Stimulated activated CD8-positive, alpha-beta memory T cell treated with anti-CD3 and anti-CD28 coated beads, Interleukin-7, amount 100 ng/mL, for 4 hours (primary cell): ENCODE results near the gene ZC3H13.

Experiments
- DNase-seq, 2 donors: peaks; one replicate each; pipeline ENCODE4 v3.0.0-alpha.2; 2020; ENCODE audit warnings: low read depth in 2 of 2

ZC3H13 gene

GRCh38 chr13:46052319-46053161, at the start of gene ZC3H13:
ZC3H13 (minus strand) TSS chr13:46052746; CDS start chr13:46045507, 7,239 bp downstream.
- peak; percentile 88 to 89 for DNase-seq

GRCh38 chr13:46102255-46102605, 49.7 kb upstream of the ZC3H13 start:
- no peak for DNase-seq

- no peak for DNase-seq
Observed at GRCh38 chr13:46101484-46102254, 49.1 kb upstream of the ZC3H13 start.

GRCh38 chr13:46101002-46101401, 48.5 kb upstream of the ZC3H13 start:
- no peak for DNase-seq

- DNase-seq = no peak
Observed at GRCh38 chr13:46100191-46100815, 47.8 kb upstream of the ZC3H13 start.

DNA sequence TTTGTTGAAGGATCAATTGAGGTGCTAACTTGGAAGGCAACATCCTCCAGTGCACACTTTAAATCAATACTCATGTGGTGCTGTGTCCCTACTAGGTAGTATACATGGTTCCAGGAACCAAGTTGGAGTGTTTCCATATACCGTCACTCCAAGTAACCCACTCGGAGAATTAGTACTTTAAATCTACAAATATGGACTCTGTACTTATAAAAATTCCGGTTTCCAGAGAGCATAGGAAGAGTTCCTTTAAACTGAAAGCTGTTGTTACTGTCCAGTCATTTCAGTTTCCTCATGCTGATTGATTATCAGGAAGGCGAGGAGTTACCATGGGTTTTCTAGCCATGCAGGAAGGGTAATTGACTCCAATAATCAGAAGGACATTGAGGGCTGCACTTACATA, 45.1 kb upstream of the ZC3H13 start:
- no peak for DNase-seq

GRCh38 chr13:46097015-46097414, 44.5 kb upstream of the ZC3H13 start:
- no peak for DNase-seq

- no peak for DNase-seq
Observed at GRCh38 chr13:46094478-46094877, 41.9 kb upstream of the ZC3H13 start.

DNA sequence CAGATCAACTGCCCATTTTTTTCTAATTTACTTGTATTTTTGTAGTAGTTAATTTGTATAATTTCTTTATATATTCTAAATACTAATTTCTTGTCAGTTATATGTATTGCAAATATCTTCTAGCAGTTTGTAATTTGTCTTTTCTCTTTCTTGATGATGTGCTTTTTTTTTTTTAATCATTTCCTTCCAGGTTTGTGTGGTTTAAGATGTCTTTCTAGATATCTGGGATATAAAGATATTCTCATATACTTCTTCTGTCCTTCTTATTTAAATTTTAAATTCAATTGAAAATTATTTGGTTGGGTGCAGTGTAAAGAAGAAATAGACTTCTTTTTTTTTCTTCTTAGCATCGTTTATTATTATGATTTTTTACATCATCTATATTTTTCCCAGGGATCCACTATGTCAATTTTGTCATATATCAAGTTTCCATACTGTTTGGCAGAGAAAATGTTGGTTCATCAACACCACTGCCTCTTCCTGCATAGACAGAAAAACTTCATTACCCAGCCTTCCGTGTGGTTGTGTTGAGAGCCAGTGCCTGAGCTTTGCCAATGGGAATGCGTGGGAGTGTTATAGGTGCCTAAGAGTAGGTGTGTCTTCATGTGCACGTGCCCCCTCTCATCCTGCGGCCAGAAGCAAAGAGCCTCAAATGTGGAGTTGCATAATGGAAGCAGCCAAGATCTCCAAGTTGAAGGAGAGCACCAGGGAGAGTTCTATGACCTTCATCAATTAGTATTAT, 36.4 kb upstream of the ZC3H13 start:
- DNase-seq = no peak

GRCh38 chr13:46087481-46087880, 34.9 kb upstream of the ZC3H13 start:
- DNase-seq = no peak

DNA sequence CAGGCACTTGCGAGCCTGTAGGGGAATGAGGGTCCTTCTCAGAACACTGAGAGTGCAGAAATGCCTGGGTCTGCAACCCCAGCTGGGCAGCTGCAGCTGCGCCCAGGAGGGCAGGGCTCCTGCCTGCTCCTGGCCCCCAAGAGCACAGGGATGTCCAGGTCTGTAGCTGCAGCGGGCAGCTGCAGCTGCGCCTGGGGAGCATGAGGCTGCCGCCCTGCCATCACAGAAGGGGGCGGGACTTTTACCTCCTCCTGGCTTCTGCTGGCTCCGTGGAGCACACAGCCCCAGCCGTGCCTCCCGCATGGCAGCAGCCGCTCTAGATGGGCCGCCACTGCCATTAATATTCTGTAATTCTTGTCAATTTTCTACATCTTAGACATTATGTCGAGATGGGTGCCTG, 34.4 kb upstream of the ZC3H13 start:
- DNase-seq = no peak

GRCh38 chr13:46086421-46086922, 33.9 kb upstream of the ZC3H13 start:
- no peak for DNase-seq

- no peak for DNase-seq
Observed at GRCh38 chr13:46085737-46086136, 33.2 kb upstream of the ZC3H13 start.

DNA sequence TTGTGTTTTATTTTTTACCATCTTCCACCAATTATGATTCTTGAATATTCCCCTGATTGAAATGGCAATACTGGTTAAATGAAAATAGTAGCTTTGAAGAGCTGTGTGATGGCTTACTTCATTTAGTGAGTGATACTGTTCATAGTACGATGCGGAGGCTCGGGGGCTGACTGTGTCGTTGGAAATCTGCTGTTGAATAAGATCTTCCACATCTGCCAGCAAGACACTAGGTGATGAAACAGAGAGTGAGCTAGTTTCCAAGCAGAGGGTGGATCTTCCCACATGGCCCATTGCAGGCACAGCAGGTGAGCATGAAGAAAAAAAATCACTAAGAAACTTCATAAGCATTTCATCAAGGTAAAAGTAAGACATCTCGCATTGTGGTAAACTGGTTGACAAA, 29.8 kb upstream of the ZC3H13 start:
- DNase-seq = no peak

- no peak for DNase-seq
Observed at GRCh38 chr13:46079770-46080169, 27.2 kb upstream of the ZC3H13 start.

DNA sequence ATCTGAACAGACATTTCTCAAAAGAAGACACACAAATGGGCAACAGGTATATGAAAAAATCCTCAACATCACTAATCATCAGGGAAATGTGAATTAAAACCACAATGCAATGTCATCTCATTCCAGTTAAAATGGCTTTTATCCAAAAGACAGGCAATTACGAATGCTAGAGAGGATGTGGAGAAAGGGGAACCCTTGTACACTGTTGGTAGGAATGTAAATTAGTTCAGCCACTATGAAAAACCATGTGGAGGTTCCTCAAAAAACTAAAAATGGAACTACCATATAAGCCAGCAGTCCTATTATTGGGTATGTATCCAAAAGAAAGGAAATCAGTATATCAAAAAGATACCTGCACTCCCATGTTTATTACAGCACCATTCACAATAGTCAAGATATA, 24.7 kb upstream of the ZC3H13 start:
- no peak for DNase-seq

DNA sequence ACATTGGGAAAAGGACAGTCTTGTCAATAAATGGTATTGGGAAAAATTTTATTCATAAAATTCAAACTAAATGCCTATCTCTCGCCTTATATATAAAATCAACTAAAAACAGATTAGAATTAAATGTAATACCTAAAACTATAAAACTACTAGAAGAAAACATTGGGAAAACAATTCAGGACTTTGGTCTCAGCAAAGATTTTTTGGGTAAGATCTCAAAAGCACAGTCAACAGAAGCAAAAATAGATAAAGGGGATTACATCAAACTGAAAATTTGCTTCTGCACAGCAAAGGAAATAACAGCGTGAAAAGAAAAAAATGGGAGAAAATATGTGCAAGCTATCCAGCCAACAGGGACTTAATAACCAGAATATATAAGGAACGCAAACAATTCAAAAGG, 24.3 kb upstream of the ZC3H13 start:
- no peak for DNase-seq

- DNase-seq = no peak
Observed at GRCh38 chr13:46075811-46076210, 23.3 kb upstream of the ZC3H13 start.

DNA sequence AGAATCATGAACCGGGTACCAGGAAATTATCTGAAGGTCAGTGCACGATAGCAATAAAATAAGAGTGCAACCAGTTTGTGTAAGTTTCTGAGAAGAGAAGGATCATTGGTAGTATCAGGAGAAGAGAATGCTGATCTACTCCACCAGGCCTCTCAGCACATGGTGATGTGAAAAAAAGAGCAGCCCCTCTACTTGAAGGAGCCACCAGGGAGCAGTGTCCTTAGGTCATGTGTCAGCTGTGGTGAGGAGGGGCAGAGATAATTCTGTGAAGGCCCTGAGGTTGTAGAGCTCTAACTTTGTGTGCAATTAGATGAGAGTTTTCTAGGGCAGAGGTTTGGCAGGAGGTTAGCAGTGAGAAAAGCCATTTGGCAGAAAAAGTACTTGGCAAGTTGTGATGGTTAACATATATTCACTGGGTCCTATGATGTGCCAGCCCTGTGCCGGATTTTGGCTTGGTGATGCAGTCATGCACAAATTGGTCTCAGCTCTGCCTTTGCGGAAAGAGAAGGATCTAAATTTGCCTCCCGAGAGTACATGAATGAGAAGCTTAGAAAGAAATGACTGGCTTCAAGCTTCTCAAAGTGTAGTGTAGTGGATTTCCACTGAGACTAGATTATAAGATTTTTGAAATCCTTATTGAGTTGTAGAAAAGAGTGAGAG, 19.2 kb upstream of the ZC3H13 start:
- DNase-seq = no peak

DNA sequence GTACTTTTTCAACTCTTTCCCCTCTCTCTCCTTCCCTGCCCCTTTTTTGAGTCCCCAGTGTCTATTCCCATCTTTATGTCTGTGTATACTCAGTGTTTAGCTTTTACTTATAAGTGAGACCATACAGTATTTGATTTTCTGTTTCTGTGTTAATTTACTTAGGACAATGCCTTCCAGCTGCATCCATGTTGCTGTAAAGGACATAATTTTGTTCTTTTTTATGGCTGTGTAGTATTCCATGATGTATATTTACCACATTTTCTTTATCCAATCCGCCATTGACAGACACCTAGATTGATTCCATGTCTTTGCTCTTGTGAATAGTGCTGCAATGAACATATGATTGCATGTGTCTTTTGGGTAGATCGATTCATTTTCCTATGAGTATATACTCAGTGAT, 10.7 kb upstream of the ZC3H13 start:
- DNase-seq = no peak

DNA sequence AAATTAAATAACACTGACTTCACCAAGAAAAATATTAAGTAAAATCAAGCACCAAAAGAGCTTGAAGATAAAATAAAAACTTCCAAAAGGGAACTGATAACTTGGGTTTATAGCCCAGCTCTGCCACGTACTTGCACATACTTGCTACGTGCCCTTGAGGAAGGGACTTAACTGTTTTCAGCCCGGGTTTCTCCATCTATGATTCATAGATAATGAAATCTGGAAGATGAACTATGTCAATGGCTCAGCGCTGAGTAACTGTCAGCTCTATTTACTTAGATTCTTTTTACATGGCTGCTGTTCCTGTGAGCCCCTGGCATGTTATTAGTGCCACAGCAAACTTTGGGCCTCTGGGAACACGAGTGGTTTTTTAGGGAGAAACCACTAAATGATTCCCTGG, 9.6 kb upstream of the ZC3H13 start:
- DNase-seq = no peak
